Measurements from ENCODE around the gene CCDC179.

CCDC179 gene

DNA sequence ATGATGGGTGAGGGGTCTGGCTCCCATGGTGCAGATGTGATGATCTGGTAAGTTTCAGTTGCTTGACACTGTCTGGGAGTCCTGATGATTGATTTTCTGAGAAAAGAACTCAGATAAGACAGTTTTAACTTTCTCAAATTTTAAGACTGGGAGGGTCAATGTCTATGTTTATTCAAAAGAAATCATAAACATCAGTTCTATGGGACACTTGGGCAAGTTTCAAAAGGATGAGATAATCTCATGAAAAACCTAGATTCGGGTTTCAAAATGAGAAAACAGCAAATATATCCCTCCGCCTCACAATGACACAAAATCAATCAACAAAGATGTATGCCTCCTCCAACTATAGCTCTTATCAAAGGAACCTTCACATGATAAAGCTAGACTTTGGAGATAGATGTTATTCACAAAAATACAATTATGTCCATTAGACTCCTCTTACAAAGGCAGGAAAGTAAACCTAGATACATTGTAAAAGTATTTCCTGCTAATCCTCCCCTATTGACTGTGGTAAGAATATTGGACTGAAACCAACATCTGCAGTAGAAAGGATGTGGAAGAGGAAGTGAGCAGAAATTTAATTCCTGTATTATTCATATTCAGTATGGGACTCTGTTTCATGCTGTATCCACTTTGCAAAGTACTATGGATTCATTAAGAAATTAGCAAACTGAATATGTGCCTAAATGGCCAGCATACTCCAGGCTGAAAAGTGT lies 52.3 kb downstream of the CCDC179 start:
- no peak for DNase-seq (ENCODE audit: low read depth)

DNA sequence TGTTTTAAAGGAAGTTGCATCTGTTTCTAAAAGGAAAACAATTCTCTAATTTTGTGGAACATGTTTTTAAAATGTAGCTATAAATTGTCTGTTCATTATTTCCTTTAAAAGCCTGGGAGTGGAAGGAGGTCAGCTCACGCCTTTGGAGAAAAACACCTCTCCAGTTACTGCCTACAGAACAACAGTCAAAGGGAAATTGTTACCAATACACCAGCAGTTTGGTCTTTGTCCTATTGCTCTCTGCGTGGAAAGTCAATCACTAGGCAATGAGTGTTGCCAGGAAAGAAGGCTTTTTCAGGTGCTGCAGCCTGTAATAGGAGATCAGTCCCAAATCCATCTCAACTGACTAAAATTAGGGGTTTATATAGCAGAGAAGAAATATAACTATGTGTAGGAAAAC lies 52.9 kb downstream of the CCDC179 start:
- no peak for DNase-seq (ENCODE audit: low read depth)

DNA sequence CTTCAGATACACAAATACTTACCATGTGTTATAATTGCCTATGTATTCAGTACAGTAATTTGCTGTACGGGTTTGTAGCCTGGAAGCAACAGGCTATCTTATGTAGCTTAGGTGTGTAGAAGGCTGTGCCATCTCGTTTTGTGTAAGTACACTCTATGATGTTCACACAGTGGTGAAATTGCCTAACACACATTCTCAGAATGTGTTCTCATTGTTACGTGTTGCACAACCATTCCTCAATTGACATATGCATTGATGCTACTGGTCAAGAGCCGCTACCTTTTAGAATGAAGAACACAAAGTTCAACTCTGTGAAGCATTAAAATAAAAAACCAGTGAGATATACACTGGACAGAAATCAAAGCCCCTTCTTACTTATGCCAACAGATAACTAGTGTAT lies 57.4 kb downstream of the CCDC179 start:
- peak; percentile 3 for DNase-seq (ENCODE audit: low read depth)

DNA sequence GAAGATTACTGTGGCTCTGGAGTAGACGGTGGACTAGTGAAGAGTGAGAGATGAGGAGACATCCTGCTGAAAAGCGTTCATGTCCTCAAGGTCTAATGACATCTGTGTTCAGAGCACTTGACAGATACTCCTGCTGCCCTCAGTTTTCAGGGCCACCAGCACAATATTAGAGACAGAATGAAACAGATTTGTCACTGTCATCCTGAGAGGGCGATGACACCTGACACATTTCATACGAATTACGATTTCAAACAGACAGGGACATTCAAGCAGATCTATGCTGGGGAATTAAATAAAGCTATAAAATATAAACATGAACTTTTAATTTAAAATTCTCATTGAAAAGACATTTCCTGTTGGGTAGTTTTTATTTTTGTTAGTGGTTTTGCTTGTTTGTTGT lies 59.8 kb downstream of the CCDC179 start:
- DNase-seq (ENCODE audit: low read depth) = no peak

DNA sequence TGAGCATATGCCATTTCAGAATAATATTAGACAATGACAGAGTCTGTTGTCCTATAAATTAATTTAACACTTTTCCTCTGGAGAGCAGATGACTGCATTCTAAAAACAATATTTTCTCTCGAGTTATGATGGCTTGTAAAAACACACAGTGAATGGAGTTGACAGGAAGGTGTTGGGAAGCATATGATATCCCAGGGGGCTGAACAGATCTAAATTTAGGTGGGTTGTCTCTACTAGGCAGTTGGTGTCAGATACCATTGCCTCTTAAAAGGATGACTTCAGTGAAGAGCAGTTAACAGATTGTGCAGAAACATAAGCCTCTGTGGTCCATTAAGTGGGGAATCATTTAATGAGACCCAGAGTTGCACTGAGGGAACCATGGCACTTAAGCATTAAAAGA lies 61.4 kb downstream of the CCDC179 start:
- no peak for DNase-seq (ENCODE audit: low read depth)

DNA sequence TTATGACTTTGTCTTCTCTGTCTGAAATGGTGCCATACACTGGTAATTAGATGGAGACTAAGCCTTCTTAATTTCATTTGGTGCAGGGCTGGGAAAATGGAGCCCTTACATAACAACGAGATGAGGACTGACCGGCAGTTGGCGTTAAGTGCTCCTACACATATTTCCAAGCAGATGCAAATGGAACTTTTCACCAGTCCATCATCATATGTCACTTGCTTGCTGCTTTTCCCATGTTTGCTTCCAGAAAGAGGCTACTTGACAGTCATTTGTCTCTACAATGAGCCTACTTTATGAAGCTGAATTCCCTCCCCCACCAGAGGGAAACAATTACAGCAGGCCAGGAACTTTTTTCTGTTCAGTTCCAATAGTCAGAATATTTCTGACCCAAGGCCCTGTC lies 63.2 kb downstream of the CCDC179 start:
- no peak for DNase-seq (ENCODE audit: low read depth)

Data from amniotic epithelial cell (primary cell).